ENCODE data around the gene IL13. TPM values are rescaled to one million over a fixed set of nuclear protein-coding genes. Genes with fewer than 3 reads are reported as not detected.

IL13 gene
- total RNA-seq, 4 donors from 2014 or later, result not detected

- 94 to 97% methylated on average over 4 of the region's 4 CpGs for WGBS, 2 donors
- intact Hi-C loops (cut with DNase I), result no loop called here
- Histone ChIP-seq H3K4me3 (replicated peaks in 1 of 3) (no peak overlapping the region), H3K4me1 (no peaks in the 10 kb centered on the region), H3K27ac (no peak overlapping the region), H3K9me3 (no peaks in the 10 kb centered on the region), H3K27me3 (no peaks in the 10 kb centered on the region), H3K36me3 (peaks cover 21 to 25% of the 10 kb centered on the region in 2 donors)
- no peak for DNase-seq
- TF ChIP-seq POLR2A (IDR thresholded peaks at IDR 0.05), result no peak
- TF ChIP-seq, protein P1, sequence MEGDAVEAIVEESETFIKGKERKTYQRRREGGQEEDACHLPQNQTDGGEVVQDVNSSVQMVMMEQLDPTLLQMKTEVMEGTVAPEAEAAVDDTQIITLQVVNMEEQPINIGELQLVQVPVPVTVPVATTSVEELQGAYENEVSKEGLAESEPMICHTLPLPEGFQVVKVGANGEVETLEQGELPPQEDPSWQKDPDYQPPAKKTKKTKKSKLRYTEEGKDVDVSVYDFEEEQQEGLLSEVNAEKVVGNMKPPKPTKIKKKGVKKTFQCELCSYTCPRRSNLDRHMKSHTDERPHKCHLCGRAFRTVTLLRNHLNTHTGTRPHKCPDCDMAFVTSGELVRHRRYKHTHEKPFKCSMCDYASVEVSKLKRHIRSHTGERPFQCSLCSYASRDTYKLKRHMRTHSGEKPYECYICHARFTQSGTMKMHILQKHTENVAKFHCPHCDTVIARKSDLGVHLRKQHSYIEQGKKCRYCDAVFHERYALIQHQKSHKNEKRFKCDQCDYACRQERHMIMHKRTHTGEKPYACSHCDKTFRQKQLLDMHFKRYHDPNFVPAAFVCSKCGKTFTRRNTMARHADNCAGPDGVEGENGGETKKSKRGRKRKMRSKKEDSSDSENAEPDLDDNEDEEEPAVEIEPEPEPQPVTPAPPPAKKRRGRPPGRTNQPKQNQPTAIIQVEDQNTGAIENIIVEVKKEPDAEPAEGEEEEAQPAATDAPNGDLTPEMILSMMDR (IDR thresholded peaks at IDR 0.05), result no peak
Observed at GRCh38 chr5:132637241-132637640, 20.7 kb upstream of the IL13 start.

GRCh38 chr5:132639706-132640130 is 18.3 kb upstream of the IL13 start:
- Histone ChIP-seq H3K36me3 (peaks cover 32% of the 10 kb centered on the region in 2 donors), H3K27ac (no peak overlapping the region), H3K9me3 (no peaks in the 10 kb centered on the region), H3K27me3 (no peaks in the 10 kb centered on the region), H3K4me1 (no peaks in the 10 kb centered on the region), H3K4me3 (replicated peaks in 1 of 3) (no peak overlapping the region)
- no peak for DNase-seq
- intact Hi-C loops (cut with DNase I), result no loop called here
- no peak for TF ChIP-seq POLR2A (IDR thresholded peaks at IDR 0.05)
- TF ChIP-seq, protein P1 (IDR thresholded peaks at IDR 0.05), result no peak
- WGBS, 2 donors, result 87 to 89% methylated on average over 2 of the region's 2 CpGs

DNA sequence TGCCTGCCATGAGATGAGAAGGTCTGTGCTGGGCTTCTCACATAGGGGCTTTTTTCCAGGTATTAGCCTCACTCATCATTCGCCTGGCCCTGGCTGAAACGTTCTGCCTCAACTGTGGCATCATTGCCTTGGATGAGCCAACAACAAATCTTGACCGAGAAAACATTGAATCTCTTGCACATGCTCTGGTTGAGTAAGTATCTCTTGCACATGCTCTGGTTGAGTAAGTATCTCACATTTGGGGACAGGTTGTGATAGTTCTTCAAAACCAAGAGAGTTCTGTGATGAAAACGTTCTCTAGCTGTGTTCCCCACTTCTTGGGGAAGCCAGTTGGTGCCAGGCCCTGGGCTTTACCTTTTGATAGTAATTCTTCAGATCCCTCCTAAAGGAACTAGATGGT is 17.4 kb upstream of the IL13 start:
- TF ChIP-seq, protein P1 (IDR thresholded peaks at IDR 0.05), result no peak
- no peak for TF ChIP-seq POLR2A (IDR thresholded peaks at IDR 0.05)
- intact Hi-C loops (cut with DNase I), result no loop called here
- peaks cover 32% of the 10 kb centered on the region in 2 donors for H3K36me3 ChIP-seq
- no peak overlapping the region for H3K27ac ChIP-seq
- no peaks in the 10 kb centered on the region for H3K9me3 ChIP-seq
- no peaks in the 10 kb centered on the region for H3K4me1 ChIP-seq
- H3K4me3 ChIP-seq (replicated peaks in 1 of 3), result no peak overlapping the region
- DNase-seq, result no peak
- H3K27me3 ChIP-seq, result no peaks in the 10 kb centered on the region
- WGBS, 2 donors, result 84 to 89% methylated on average over 4 of the region's 4 CpGs

DNA sequence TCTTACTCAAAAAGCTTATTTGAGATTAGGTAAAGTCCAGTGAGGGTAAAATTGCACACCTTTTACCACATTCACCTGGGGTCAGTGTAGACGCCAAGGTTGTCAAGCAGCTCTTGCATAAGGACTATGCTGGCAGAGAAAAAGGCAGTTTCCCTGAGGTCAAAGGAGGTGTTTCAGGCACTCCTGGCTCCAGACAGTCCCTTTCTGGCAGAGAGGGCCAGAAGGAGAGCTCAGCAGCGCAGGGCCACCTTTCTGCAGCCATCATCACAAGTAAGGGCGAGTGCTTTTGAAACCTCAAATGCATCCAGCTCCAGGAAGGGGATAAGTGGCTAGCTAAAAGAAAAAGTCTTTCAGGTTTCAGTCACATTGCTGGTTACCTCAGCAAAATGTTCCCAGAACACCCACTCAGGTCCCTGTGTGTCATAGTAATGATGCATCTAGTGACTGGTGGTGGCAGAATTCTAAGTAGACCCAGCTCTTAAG is 16.7 kb upstream of the IL13 start:
- 95 to 100% methylated on average over 3 of the region's 3 CpGs for WGBS, 2 donors

DNA sequence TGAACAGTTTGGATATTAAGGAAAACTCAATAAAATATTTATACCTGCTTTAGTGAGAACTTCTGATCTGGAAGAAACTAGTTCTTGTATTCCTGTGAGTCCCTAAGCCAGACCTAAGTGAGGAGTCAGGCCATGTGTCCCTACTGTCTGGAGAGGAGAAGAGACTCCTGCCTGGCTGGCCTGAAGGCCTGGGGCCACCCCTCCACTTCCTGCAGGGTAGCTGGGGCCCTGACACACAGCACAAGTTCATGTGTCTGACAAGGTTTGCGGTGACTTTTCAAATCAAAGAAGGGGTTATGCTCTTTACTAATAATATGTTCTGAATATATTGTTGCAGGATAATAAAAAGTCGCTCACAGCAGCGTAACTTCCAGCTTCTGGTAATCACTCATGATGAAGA is 16.1 kb upstream of the IL13 start:
- WGBS, 2 donors, result 98 to 100% methylated on average over 3 of the region's 3 CpGs
- Histone ChIP-seq H3K4me3 (replicated peaks in 1 of 3) (no peak overlapping the region), H3K4me1 (no peaks in the 10 kb centered on the region), H3K36me3 (peaks cover 32% of the 10 kb centered on the region in 2 donors), H3K27me3 (no peaks in the 10 kb centered on the region), H3K9me3 (no peaks in the 10 kb centered on the region), H3K27ac (no peak overlapping the region)
- intact Hi-C loops (cut with DNase I), result no loop called here
- TF ChIP-seq, protein P1 (IDR thresholded peaks at IDR 0.05), result no peak
- no peak for DNase-seq

More for the DNA sequence above, 16.7 kb upstream of the IL13 start:
- intact Hi-C loops (cut with DNase I), result no loop called here
- Histone ChIP-seq H3K27me3 (no peaks in the 10 kb centered on the region), H3K4me3 (replicated peaks in 1 of 3) (no peak overlapping the region), H3K36me3 (peaks cover 32% of the 10 kb centered on the region in 2 donors), H3K4me1 (no peaks in the 10 kb centered on the region), H3K27ac (no peak overlapping the region), H3K9me3 (no peaks in the 10 kb centered on the region)
- DNase-seq, result no peak
- no peak for TF ChIP-seq POLR2A (IDR thresholded peaks at IDR 0.05)
- TF ChIP-seq, protein P1 (IDR thresholded peaks at IDR 0.05), result no peak

Measured in thyroid gland (tissue), 4 donors.